Calu3 (cell line): Measurements from ENCODE around the gene HRH2. TPM values are rescaled to one million over a fixed set of nuclear protein-coding genes. Genes with fewer than 3 reads are reported as not detected.

Experiments used
- BruUV-seq: library from RNA; stranded (reverse); fragments of 400-500 nt; replicated peaks from 2 replicates; lab custom pipeline; 2021; lab: Mats Ljungman, UMichigan
- CTCF ChIA-PET: fragments of 300-600 bp; sonication (Branson Sonifier 250); formaldehyde crosslinking; loops from one replicate; lab custom pipeline; 2022; ENCODE audit warnings: antibody characterized with exemption; lab: Charles Lee
- DNase-seq: peaks from one replicate; pipeline ENCODE4 v3.0.0; 2022
- H3K27ac Mint-ChIP-seq: one replicate; pipeline ENCODE4 v1.8.0; 2022; ENCODE audit warnings: mixed read lengths; ENCODE audit not compliant: unreplicated experiment
- H3K27me3 Mint-ChIP-seq: one replicate; pipeline ENCODE4 v1.8.0; 2022; ENCODE audit warnings: mixed read lengths; ENCODE audit not compliant: unreplicated experiment
- H3K36me3 Mint-ChIP-seq: one replicate; pipeline ENCODE4 v1.8.0; 2022; ENCODE audit warnings: mild to moderate bottlenecking, moderate library complexity, mixed read lengths; ENCODE audit not compliant: insufficient read depth, unreplicated experiment
- H3K4me1 Mint-ChIP-seq: one replicate; pipeline ENCODE4 v1.8.0; 2022; ENCODE audit warnings: mild to moderate bottlenecking, low read depth, mixed read lengths; ENCODE audit not compliant: unreplicated experiment
- H3K4me3 Mint-ChIP-seq: one replicate; pipeline ENCODE4 v1.8.0; 2022; ENCODE audit warnings: mild to moderate bottlenecking, low read depth, moderate library complexity, mixed read lengths; ENCODE audit not compliant: unreplicated experiment
- H3K9me3 Mint-ChIP-seq: one replicate; pipeline ENCODE4 v1.8.0; 2022; ENCODE audit warnings: low read depth, mixed read lengths; ENCODE audit not compliant: unreplicated experiment
- CTCF ChIP-seq: fragments of 200-600 bp; IDR thresholded peaks from one replicate; pipeline ENCODE4 v1.8.0; 2022; ENCODE audit warnings: antibody characterized with exemption; ENCODE audit not compliant: unreplicated experiment
- intact Hi-C: fragments of 100-400 bp; cut with micrococcal nuclease; formaldehyde crosslinking; loops from one replicate; pipeline ENCODE4 v1.10.0; 2022; ENCODE audit not compliant: unreplicated experiment
- total RNA-seq: library from RNA; stranded (reverse); gene quantifications from 2 replicates; pipeline ENCODE4 v1.2.3, GENCODE V29; 2022

The HRH2 gene
- total RNA-seq, 1 experiment from 2014 or later = not detected

GRCh38 chr5:175733017-175733416, 75.1 kb downstream of the HRH2 start:
- Mint-ChIP-seq H3K4me3 (no peak overlapping the region), H3K9me3 (no peaks in the 10 kb centered on the region), H3K36me3 (no peaks in the 10 kb centered on the region), H3K27me3 (peaks cover 100% of the 10 kb centered on the region), H3K4me1 (no peaks in the 10 kb centered on the region), H3K27ac (no peak overlapping the region)
- no TSS peak for BruUV-seq
- TF ChIP-seq CTCF = no peak
- CTCF ChIA-PET = no interaction called here
- DNase-seq = no peak
- intact Hi-C loops = no loop called here

GRCh38 chr5:175734016-175734415, 76.1 kb downstream of the HRH2 start:
- intact Hi-C loops = no loop called here

GRCh38 chr5:175734501-175734900, 76.6 kb downstream of the HRH2 start:
- intact Hi-C loops = no loop called here
- no peak for TF ChIP-seq CTCF
- no peaks in the 10 kb centered on the region for H3K4me1 Mint-ChIP-seq
- H3K4me3 Mint-ChIP-seq = no peak overlapping the region
- H3K9me3 Mint-ChIP-seq = no peaks in the 10 kb centered on the region
- no TSS peak for BruUV-seq
- CTCF ChIA-PET = interaction anchor here (0.7 kb wide), 1 partner anchor 683 kb away, joined by 3 read pairs; no protein-coding TSS in a partner anchor
- H3K27me3 Mint-ChIP-seq = peaks cover 100% of the 10 kb centered on the region
- no peaks in the 10 kb centered on the region for H3K36me3 Mint-ChIP-seq
- no peak overlapping the region for H3K27ac Mint-ChIP-seq
- no peak for DNase-seq

More at GRCh38 chr5:175734016-175734415, 76.1 kb downstream of the HRH2 start:
- DNase-seq = no peak
- H3K9me3 Mint-ChIP-seq = no peaks in the 10 kb centered on the region
- H3K27me3 Mint-ChIP-seq = peaks cover 100% of the 10 kb centered on the region
- H3K4me1 Mint-ChIP-seq = no peaks in the 10 kb centered on the region
- TF ChIP-seq CTCF = no peak
- no peaks in the 10 kb centered on the region for H3K36me3 Mint-ChIP-seq
- H3K27ac Mint-ChIP-seq = no peak overlapping the region
- H3K4me3 Mint-ChIP-seq = no peak overlapping the region
- CTCF ChIA-PET = no interaction called here
- no TSS peak for BruUV-seq

GRCh38 chr5:175735701-175736100, 77.8 kb downstream of the HRH2 start:
- H3K27ac Mint-ChIP-seq = no peak overlapping the region
- no peaks in the 10 kb centered on the region for H3K4me1 Mint-ChIP-seq
- H3K27me3 Mint-ChIP-seq = peaks cover 100% of the 10 kb centered on the region
- CTCF ChIA-PET = no interaction called here
- no peaks in the 10 kb centered on the region for H3K36me3 Mint-ChIP-seq
- TF ChIP-seq CTCF = no peak
- no peak overlapping the region for H3K4me3 Mint-ChIP-seq
- H3K9me3 Mint-ChIP-seq = no peaks in the 10 kb centered on the region
- BruUV-seq = no TSS peak
- intact Hi-C loops = no loop called here
- DNase-seq = no peak
